GM18505 (cell line): ENCODE data around the gene RNASEH2C.
A peak's percentile ranks its signal among the peaks of the same experiment; 100 is the strongest.
"Not testable (repeated sequence)": the region's sequence is repeated elsewhere in the genome, so short reads cannot be mapped to it uniquely, and the experiment has no call there.

Experiments used
- ATAC-seq: cut with Tn5 transposase; IDR thresholded peaks from one replicate; pipeline ENCODE4 v1.9.1; 2021; ENCODE audit not compliant: unreplicated experiment
- POLR2A ChIP-seq: IDR thresholded peaks from 4 replicates; pipeline ENCODE4 v1.6.1; 2011; ENCODE audit warnings: borderline replicate concordance; ENCODE audit not compliant: insufficient read depth, insufficient read length; ENCODE audit errors: extremely low read depth

RNASEH2C gene

DNA sequence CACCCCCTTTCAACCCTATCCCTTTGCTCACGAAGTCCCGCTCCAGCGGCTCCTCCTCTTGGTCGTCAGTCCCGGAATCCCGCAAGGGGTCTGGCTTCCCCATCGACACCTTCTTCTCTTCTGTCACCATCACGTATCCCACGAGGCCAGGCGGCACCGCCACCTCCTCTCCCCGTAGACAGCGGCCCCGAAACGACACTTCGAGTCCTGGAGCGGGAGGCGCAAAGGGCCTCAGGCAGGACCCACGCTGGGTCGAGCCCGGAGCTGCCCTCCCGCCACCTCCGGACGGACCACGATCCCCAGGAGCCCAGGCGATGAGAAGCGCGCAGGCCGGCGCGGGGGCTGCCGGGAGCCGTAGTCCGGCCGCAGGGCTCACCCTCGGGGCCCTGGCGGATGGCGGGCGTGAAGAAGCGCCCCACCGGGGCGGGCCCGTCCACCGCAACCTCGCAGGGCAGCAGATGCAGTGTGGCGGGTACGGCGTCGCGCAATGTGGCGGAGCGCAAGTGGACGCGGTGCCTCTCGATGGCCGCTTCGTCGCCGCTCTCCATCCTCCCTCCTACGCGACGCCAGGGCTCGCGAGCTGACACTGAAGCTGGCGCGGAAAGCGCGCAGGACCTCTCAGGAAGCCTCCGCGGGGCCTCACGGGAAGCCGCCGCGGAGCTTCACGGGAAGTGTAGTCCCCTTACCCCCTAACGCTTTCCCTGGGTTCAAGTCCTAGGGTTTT is at the start of gene RNASEH2C:
TSS of gene RNASEH2C (minus strand) at position 588 of the 724 bp plus-strand sequence. CDS start at position 548, 40 bp downstream.
- peak; percentile 88 for TF ChIP-seq POLR2A
- ATAC-seq, result peak; percentile 63

DNA sequence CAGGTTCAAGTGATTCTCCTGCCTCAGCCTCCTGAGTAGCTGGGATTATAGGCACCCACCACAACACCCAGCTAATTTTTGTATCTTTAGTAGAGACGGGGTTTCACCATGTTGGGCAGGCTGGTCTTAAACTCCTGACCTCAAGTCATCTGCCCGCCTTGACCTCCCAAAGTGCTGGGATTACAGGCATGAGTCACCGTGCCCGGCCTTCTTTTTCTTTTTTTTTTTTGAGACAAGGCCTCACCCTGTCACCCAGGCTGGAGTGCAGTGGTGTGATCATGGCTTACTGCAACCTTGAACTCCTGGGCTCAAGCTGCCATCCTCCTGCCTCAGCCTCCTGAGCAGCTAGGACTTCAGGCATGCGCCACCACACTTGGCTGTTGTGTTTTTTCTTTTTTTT is 47.2 kb upstream of the RNASEH2C start:
- not testable (repeated sequence) for ATAC-seq

DNA sequence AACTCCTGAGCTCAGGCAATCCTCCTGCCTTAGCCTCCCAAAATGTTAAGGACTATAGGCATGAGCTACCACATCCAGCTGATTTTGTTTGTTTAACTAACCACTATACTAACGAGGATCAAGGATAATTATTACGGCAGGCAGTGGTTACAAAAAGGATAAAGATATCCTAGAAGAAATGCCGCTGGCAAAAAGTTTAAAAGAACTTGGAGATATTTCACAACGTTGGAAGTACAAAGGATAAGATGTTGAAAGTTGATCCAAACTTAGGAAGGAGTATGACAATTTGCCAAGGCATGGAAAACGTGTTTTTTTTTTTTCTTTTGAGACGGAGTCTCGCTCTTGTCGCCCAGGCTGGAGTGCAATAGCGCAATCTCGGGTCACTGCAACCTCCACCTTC is 46.8 kb upstream of the RNASEH2C start:
- ATAC-seq, result no peak
- no peak for TF ChIP-seq POLR2A

DNA sequence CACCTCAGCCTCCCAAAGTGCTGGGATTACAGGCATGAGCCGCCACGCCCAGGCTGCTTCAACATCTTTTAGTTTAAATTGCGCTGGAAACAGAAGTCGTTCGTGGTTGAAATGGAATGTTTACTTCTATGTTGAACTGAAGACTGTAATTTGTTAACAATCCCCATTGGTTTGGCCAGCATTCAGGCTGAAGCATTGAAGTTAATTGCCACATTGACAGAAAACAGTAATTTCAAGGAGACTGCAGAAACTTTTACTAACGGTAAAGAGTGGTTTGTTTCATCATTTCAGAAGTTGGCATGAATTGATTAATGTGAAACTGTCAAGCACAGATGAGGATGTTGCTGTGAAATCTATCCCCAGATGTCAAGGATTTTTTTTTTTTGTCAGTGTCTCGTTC is 45.9 kb upstream of the RNASEH2C start:
- TF ChIP-seq POLR2A, result no peak
- ATAC-seq, result no peak

DNA sequence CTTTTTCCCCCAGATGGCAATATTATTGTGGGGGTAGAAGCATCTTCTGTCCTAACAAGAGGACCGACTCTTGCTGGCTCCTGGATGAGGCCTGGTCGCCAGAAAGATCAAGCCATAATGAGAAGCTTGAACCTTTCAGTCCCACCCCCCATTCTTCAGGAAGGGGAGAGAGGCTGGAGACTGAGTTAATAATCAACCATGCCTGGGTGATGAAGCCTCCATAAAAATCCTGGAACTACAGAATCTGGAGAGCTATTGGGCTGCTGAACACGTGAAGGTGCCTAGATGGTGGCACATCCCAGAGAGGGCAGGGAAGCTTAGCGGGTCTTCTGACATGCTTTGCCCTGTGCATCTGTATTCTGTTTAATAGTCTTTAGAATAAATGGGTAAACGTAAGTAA is 43.8 kb upstream of the RNASEH2C start:
- no peak for TF ChIP-seq POLR2A
- no peak for ATAC-seq

DNA sequence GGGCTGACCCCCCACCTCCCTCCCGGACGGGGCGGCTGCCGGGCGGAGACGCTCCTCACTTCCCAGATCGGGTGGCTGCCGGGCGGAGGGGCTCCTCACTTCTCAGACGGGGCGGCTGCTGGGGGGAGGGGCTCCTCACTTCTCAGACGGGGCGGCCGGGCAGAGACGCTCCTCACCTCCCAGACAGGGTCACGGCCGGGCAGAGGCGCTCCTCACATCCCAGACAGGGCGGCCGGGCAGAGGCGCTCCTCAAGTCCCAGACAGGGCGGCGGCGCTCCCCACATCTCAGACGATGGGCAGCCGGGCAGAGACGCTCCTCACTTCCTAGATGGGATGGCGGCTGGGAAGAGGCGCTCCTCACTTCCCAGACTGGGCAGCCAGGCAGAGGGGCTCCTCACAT is 42.2 kb upstream of the RNASEH2C start:
- ATAC-seq, result not testable (repeated sequence)

DNA sequence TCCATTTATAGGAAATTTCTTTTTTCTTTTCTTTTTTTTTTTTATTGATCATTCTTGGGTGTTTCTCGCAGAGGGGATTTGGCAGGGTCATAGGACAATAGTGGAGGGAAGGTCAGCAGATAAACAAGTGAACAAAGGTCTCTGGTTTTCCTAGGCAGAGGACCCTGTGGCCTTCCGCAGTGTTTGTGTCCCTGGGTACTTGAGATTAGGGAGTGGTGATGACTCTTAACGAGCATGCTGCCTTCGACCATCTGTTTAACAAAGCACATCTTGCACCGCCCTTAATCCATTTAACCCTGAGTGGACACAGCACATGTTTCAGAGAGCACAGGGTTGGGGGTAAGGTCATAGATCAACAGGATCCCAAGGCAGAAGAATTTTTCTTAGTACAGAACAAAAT is 41.6 kb upstream of the RNASEH2C start:
- not testable (repeated sequence) for ATAC-seq

DNA sequence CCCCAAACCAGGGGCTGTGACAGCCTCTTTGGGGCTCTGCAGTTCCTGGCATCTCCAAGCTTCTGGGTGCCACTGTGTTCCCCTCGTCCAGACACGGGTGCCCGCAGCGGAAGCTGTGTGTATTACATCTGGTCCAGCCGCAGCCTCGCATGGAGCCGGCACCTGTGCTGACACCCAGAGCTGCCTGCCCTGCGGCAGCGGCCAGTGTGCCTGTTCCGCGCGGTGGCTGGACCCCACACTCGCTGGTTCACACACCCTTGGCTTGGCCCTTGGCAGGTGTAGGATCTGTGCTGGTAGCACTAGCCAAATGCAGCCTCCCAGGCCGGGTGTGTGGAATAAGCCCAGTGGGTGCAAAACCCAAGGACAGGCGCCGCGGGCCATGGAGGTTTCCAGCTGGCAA is 24.5 kb upstream of the RNASEH2C start:
- ATAC-seq, result no peak
- TF ChIP-seq POLR2A, result no peak

DNA sequence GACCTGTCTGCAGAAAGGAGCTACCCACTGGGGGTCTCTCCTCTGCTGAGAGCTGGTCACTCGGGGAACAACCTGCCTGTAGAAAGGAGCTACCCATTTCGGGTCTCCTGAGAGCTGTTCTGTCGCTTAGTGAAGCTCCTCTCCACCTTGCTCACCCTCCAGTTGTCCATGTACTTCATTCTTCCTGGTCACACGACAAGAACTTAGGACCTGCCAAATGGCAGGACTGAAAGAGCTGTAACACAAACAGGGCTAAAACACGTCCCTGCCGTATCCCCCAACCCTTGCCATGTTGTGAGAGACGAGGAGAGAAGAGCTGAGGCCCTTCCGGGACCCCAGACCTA is 24.1 kb upstream of the RNASEH2C start:
- no peak for TF ChIP-seq POLR2A

DNA sequence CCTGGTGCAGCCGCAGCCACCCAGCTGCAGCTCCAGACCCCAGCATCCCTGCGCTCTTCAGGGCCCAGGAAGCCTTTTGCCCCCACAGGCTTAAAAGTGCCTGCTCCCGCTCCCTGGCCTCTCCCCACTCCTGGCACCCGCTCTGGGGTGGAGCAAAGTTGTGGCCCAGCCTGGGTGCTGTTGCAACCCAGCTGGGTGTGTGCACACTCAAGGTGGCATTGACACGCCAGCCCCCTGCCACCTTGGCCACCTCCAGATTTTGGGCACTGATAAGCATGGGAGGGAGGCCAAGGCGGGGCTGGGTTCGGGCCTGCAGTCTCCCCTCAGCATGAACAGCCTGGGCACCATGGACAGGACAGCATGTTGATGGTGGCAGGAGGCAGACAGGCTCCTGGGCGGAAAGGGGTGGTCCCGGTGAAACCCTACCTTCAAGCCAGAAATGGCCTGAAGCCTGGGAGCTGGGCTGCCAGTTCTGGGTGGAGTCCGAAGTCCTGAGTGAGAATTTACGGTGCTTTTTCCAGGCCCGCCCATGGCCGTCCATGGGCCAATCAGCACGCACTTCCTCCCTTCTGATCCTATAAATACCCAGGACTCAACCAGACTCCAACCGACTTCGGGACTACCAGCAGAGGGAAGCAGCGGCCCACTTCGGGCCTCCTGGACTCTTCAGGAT is 23.6 kb upstream of the RNASEH2C start:
- no peak for ATAC-seq
- no peak for TF ChIP-seq POLR2A

More for the DNA sequence above, 24.1 kb upstream of the RNASEH2C start:
- no peak for ATAC-seq

DNA sequence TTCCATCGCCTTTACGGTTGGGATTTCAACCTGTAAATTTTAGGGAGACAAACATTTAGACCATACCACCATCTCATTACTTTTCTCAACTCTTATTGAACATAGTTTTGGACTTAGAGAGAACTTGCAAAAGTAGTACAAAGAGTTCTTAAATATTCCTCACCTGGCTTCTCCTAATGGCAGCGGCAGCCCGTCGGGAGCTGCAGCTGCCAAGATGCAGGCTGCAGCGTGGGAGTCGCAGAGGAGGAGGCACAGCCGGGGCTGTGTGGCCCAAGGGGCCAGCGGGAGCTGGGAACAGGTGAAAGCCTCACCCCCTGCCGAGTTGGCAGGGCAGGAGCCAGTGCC is 23.1 kb upstream of the RNASEH2C start:
- no peak for TF ChIP-seq POLR2A
- ATAC-seq, result no peak

DNA sequence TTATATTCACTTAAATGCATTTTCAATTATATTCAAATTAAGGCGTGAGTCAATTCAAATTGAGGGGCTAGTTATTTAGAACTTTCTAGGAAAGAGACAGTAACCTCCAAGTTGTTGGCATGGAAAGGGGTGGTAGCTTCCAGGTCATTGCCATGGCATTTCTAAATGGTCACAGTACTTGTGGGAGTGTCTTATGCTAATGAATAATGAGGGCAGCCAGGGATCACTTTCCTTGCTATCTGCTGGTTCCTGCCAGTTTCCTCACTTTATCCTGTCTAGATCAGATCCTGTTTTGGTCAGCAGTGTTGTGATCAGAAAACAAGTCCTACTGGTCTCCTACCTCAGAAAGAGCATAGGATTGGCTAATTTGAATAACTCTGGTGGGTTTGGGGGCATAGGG is 21.8 kb upstream of the RNASEH2C start:
- no peak for ATAC-seq
- TF ChIP-seq POLR2A, result no peak

DNA sequence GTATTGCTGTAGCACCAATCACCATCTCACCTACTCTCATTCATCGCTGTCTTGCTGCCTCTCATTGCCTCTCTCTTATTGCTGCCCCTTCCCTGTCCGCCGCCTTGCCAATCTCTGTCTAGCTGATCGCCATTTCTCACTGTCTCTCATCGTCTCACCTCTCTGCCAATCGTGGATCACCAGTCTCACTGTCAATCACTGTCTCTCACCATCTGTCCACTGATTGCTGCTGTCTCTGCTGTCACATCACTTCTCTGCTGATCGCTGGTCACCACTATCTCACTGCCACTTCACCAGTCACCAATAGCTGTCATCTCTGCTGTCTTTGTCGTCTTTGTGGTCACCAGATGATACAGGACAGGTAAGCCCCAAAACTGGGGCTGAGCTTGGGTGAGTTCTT is 20.6 kb upstream of the RNASEH2C start:
- TF ChIP-seq POLR2A, result no peak
- no peak for ATAC-seq

DNA sequence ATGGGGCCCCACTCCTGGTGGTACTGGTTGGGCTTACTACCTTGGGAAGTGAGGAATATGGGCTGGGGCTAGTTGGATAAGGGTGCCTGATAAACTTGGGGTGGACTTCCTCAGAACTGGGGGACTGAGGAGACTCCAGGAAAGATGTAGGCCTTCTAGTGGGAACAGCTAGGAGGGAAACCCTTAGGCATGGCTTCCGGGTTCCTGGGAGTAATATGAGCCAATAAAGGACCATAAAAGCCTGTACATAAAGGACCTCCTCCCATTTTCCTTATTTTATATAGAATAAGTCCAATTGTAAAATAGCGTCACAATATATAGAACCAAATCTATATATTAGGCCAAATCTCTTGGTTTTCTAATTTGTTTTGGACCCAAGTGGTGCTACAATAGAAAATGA is 18.4 kb upstream of the RNASEH2C start:
- TF ChIP-seq POLR2A, result no peak
- no peak for ATAC-seq

DNA sequence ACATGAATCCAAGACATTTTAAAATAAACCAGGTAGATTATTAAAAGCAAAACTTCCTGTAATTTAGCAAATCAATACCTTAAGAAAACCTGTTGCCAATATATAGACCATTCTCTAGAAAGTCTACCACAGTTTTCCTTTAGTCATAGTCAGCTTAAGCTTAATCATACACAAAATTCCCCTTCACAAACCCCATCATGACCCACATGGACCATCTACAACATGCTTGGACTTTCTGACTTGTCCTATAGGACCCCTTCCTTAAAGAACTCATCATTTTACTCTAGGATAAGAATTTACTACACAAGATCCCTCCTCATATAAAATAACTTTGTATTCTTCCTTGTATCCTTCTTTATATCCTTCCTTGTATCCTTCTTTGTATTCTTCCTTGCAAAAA is 16.2 kb upstream of the RNASEH2C start:
- no peak for TF ChIP-seq POLR2A
- no peak for ATAC-seq

DNA sequence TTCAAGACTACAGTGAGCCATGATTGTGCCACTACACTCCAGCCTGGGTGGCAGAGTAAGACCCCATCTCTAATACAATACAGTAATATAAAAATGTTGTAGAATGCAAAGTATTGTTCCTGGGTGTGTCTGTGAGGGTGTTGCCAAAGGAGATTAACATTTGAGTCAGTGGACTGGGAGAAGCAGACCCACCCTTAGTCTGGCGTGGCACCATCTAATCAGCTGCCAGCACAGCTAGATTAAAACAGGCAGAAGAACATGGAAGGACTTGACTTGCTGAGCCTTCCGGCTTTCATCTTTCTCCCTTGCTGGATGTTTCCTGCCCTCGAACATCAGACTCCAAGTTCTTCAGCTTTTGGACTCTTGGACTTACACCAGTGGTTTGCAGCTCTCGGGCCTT is 14.5 kb upstream of the RNASEH2C start:
- not testable (repeated sequence) for ATAC-seq
